Suprapubic skin (tissue), 4 donors: ENCODE data around the gene ANKRD63. TPM values are rescaled to one million over a fixed set of nuclear protein-coding genes. Genes with fewer than 3 reads are reported as not detected.

Experiments
- DNase-seq, 2 donors: peaks; one replicate each; pipeline ENCODE4 v3.0.0-alpha.2; 2019; ENCODE audit warnings: low spot score in 2 of 2
- H3K27ac ChIP-seq: fragments of 200-600 bp; sonication (generic); one replicate; pipeline ENCODE4 v1.5.1; 2019
- H3K27me3 ChIP-seq: fragments of 200-600 bp; sonication (generic); one replicate; pipeline ENCODE4 v1.5.1; 2019
- H3K36me3 ChIP-seq: fragments of 200-600 bp; sonication (generic); one replicate; pipeline ENCODE4 v1.5.1; 2019
- H3K4me1 ChIP-seq: fragments of 200-600 bp; sonication (generic); one replicate; pipeline ENCODE4 v1.5.1; 2019
- H3K4me3 ChIP-seq: fragments of 200-600 bp; sonication (generic); one replicate; pipeline ENCODE4 v1.5.1; 2019; ENCODE audit warnings: mild to moderate bottlenecking
- H3K9me3 ChIP-seq: fragments of 200-600 bp; sonication (generic); one replicate; pipeline ENCODE4 v1.5.1; 2019
- CTCF ChIP-seq, 2 donors: fragments of 200-600 bp in 1 of 2; fragments of 450-650 bp in 1 of 2; sonication (generic) in 1 of 2; IDR thresholded peaks; one replicate each; pipeline ENCODE4 v1.5.1; 2016 to 2019; ENCODE audit warnings: antibody characterized with exemption in 2 of 2, mild to moderate bottlenecking in 1 of 2, moderate library complexity in 1 of 2
- EP300 ChIP-seq: sonication (generic); formaldehyde crosslinking; IDR thresholded peaks from one replicate; pipeline ENCODE4 v1.6.1; 2017; ENCODE audit warnings: antibody characterized with exemption
- POLR2A ChIP-seq, 2 donors: fragments of 450-650 bp; IDR thresholded peaks; one replicate each; pipeline ENCODE4 v1.6.1; 2017; ENCODE audit warnings: antibody characterized with exemption in 2 of 2, mild to moderate bottlenecking in 2 of 2, moderate library complexity in 2 of 2
- POLR2AphosphoS5 ChIP-seq, 3 donors: sonication (generic); formaldehyde crosslinking; IDR thresholded peaks; one replicate each; pipeline ENCODE4 v1.6.1; 2017; ENCODE audit warnings: antibody characterized with exemption in 3 of 3
- WGBS: methylation state at CpG from one replicate; pipeline ENCODE4 v1.1.5; 2018; 5-methylcytosine and 5-hydroxymethylcytosine counted together
- total RNA-seq, 4 donors: library from RNA; depleted of rRNA; stranded (reverse); fragments of >200 nt; gene quantifications; one replicate each; pipeline ENCODE4 v1.1.0, GENCODE V29; 2016

Gene ANKRD63
- total RNA-seq, 4 donors from 2014 or later, result not detected

DNA sequence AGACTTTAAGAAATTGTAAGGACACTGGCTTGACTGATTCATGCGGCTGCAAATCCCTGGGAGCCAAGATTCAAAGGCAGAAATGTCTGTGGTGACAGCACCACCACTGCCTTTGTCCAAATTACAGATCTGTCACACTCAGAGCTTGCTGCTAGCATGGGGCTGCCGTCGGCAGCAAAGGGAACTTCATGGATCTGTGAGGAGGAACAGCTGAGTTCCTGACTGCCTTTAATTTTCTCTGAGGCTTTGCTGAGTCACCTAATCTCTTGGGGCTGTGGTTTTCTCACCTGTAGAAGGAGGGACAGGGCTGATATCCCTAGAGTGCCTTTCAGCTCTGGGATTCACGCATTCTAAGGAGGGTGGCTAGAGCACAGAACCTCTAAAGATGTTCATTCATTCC lies 48.1 kb downstream of the ANKRD63 start:
- peak overlapping the region; percentile 80 for H3K27ac ChIP-seq
- WGBS, result 58% methylated on average over 4 of the region's 4 CpGs

GRCh38 chr15:40233727-40234577 lies 48.9 kb downstream of the ANKRD63 start:
- TF ChIP-seq EP300 (no peak), POLR2AphosphoS5 (IDR thresholded peaks at IDR 0.05) (no peak), POLR2A (IDR thresholded peaks at IDR 0.05) (no peak), CTCF (IDR thresholded peaks at IDR 0.05) (no peak)
- Histone ChIP-seq H3K27ac (peak overlapping the region; percentile 80), H3K36me3 (no peaks in the 10 kb centered on the region), H3K9me3 (no peaks in the 10 kb centered on the region), H3K4me3 (no peak overlapping the region), H3K27me3 (no peaks in the 10 kb centered on the region), H3K4me1 (peaks cover 49% of the 10 kb centered on the region)
- 74% methylated on average over 11 of the region's 11 CpGs for WGBS
- DNase-seq, result no peak

More for the DNA sequence above, 48.1 kb downstream of the ANKRD63 start:
- DNase-seq, result no peak
- H3K27me3 ChIP-seq, result peaks cover 5% of the 10 kb centered on the region
- TF ChIP-seq EP300 (no peak), CTCF (IDR thresholded peaks at IDR 0.05) (no peak), POLR2AphosphoS5 (IDR thresholded peaks at IDR 0.05) (no peak), POLR2A (IDR thresholded peaks at IDR 0.05) (no peak)
- H3K36me3 ChIP-seq, result no peaks in the 10 kb centered on the region
- H3K9me3 ChIP-seq, result no peaks in the 10 kb centered on the region
- no peak overlapping the region for H3K4me3 ChIP-seq
- H3K4me1 ChIP-seq, result peaks cover 58% of the 10 kb centered on the region

DNA sequence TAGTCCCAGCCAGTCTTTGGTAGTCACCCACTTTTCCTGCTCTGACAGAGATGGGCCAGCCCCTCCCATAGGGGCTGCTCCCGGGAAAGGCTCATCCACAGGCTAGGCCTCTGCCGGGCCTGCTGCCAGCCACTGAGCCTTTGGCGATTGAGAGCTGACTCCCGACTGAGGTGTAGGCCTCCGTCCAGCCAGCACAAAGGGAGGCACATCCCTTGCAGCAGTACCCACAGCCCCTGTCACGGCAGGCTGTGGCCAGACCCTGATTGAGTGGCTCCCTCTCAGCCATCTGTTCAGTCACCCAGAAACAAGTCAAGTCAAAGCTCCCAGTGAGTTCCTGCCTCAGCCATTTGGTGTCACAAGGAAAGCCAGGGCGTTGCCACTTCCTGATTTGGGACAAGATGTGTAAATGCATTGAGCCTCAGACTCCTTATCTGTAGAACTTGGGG lies 50.2 kb downstream of the ANKRD63 start:
- peak overlapping the region; percentile 80 for H3K27ac ChIP-seq
- H3K4me3 ChIP-seq, result no peak overlapping the region
- TF ChIP-seq CTCF (IDR thresholded peaks at IDR 0.05) (no peak), POLR2A (IDR thresholded peaks at IDR 0.05) (no peak), EP300 (no peak), POLR2AphosphoS5 (IDR thresholded peaks at IDR 0.05) (no peak)
- WGBS, result 10% methylated on average over 7 of the region's 7 CpGs
- peaks cover 43% of the 10 kb centered on the region for H3K4me1 ChIP-seq
- no peaks in the 10 kb centered on the region for H3K27me3 ChIP-seq
- H3K9me3 ChIP-seq, result no peaks in the 10 kb centered on the region
- DNase-seq, result no peak
- H3K36me3 ChIP-seq, result no peaks in the 10 kb centered on the region

Other genes with a start within 250 kb of the ANKRD63 start
- 100 to 1,000 TPM; 161 to 218 (median 170) TPM for gene SRP14, start 243.9 kb downstream of the ANKRD63 start, total RNA-seq
- gene BMF, start 174.2 kb downstream of the ANKRD63 start, total RNA-seq, result 10 to 100 TPM in 2 of 4 donors, 1 to 10 TPM in 2; 2.6 to 11.1 (median 9.8) TPM
- gene BUB1B, start 122.0 kb downstream of the ANKRD63 start, total RNA-seq, result 10 to 100 TPM in 2 of 4 donors, 1 to 10 TPM in 2; 1.8 to 12.2 (median 8.8) TPM
- 100 to 1,000 TPM in 1 of 4 donors, 10 to 100 TPM in 3; 71.7 to 145 (median 79.2) TPM for gene PAK6, start 44.0 kb downstream of the ANKRD63 start, total RNA-seq
- 1 to 10 TPM in 3 of 4 donors, under 1 TPM in 1; 0.34 to 3.0 (median 2.0) TPM for gene PLCB2, start 24.9 kb upstream of the ANKRD63 start, total RNA-seq
- 1 to 10 TPM; 3.3 to 9.1 (median 6.1) TPM for gene INAFM2, start 40.6 kb upstream of the ANKRD63 start, total RNA-seq
- 10 to 100 TPM in 2 of 4 donors, 1 to 10 TPM in 2; 6.1 to 47.9 (median 10.9) TPM for gene CCDC9B, start 57.9 kb upstream of the ANKRD63 start, total RNA-seq
- gene PHGR1, start 68.0 kb upstream of the ANKRD63 start, total RNA-seq, result not detected
- gene DISP2, start 75.2 kb upstream of the ANKRD63 start, total RNA-seq, result under 1 TPM in 3 of 4 donors, not detected in 1; 0.04 to 0.21 (median 0.05) TPM
- 10 to 100 TPM; 13.5 to 24.3 (median 18.9) TPM for gene KNSTRN, start 99.7 kb upstream of the ANKRD63 start, total RNA-seq
- gene IVD, start 122.7 kb upstream of the ANKRD63 start, total RNA-seq, result 10 to 100 TPM in 2 of 4 donors, 1 to 10 TPM in 2; 7.7 to 18.3 (median 13.3) TPM
- 10 to 100 TPM; 16.8 to 24.6 (median 19.2) TPM for gene BAHD1, start 157.9 kb upstream of the ANKRD63 start, total RNA-seq
- gene CHST14, start 187.9 kb upstream of the ANKRD63 start, total RNA-seq, result 10 to 100 TPM in 1 of 4 donors, 1 to 10 TPM in 3; 6.9 to 13.6 (median 8.3) TPM